Common myeloid progenitor, CD34-positive (primary cell): ENCODE results near the gene IER3.

ENCODE experiments used
- CTCF ChIA-PET: fragments of 350-600 bp; sonication (Branson Sonifier 250); formaldehyde crosslinking; loops from one replicate; lab custom pipeline; 2021; ENCODE audit warnings: antibody characterized with exemption; lab: Charles Lee
- POLR2A ChIA-PET: fragments of 350-600 bp; sonication (Branson Sonifier 250); formaldehyde crosslinking; loops from one replicate; lab custom pipeline; 2021; ENCODE audit warnings: antibody characterized with exemption; lab: Charles Lee
- DNase-seq, 3 donors: peaks; one replicate each; pipeline versions ENCODE4 v3.0.0 to v3.0.0-alpha.2; 2013
- H3K27ac ChIP-seq, 2 experiments: 1 replicate in 1 of 2; 2 replicates in 1 of 2; pipeline ENCODE4 v1.7.0; 2013; ENCODE audit warnings: inconsistent platforms in 2 of 2, low read length in 2 of 2, mild to moderate bottlenecking in 2 of 2, low read depth in 1 of 2, moderate library complexity in 1 of 2; ENCODE audit not compliant: severe bottlenecking in 2 of 2, insufficient read depth in 1 of 2, poor library complexity in 1 of 2
- H3K27me3 ChIP-seq, 5 experiments: replicated peaks in 2 of 5; 1 replicate in 3 of 5; 2 replicates in 2 of 5; pipeline versions ENCODE4 v1.6.1 to v1.7.0; 2013; ENCODE audit warnings: low read length in 4 of 5, mild to moderate bottlenecking in 2 of 5, moderate library complexity in 2 of 5, inconsistent platforms in 1 of 5; ENCODE audit not compliant: insufficient read depth in 5 of 5, control insufficient read depth in 4 of 5
- H3K36me3 ChIP-seq, 4 experiments: 1 replicate in 2 of 4; 2 replicates in 2 of 4; pipeline versions ENCODE4 v1.6.1 to v1.7.0; 2013; ENCODE audit warnings: low read length in 3 of 4, control low read depth in 1 of 4, mild to moderate bottlenecking in 1 of 4; ENCODE audit not compliant: control insufficient read depth in 4 of 4, insufficient read depth in 4 of 4
- H3K4me1 ChIP-seq, 4 experiments: 1 replicate in 3 of 4; 2 replicates in 1 of 4; pipeline versions ENCODE4 v1.6.1 to v1.7.1; 2013; ENCODE audit warnings: low read length in 3 of 4, mild to moderate bottlenecking in 3 of 4, control low read depth in 1 of 4, inconsistent platforms in 1 of 4, moderate library complexity in 1 of 4; ENCODE audit not compliant: control insufficient read depth in 4 of 4, insufficient read depth in 4 of 4; ENCODE audit errors: control extremely low read depth in 1 of 4
- H3K4me3 ChIP-seq, 7 experiments: 1 replicate in 4 of 7; 2 replicates in 3 of 7; pipeline versions ENCODE4 v1.5.1 to v1.7.0; 2013; ENCODE audit warnings: mild to moderate bottlenecking in 7 of 7, low read length in 6 of 7, moderate library complexity in 6 of 7, inconsistent platforms in 2 of 7, low read depth in 2 of 7, control low read depth in 1 of 7; ENCODE audit not compliant: insufficient read depth in 4 of 7, control insufficient read depth in 1 of 7; ENCODE audit errors: extremely low read depth in 1 of 7
- H3K9me3 ChIP-seq, 5 experiments: 1 replicate in 4 of 5; 2 replicates in 1 of 5; pipeline versions ENCODE4 v1.6.1 to v1.7.1; 2013; ENCODE audit warnings: low read length in 4 of 5, mild to moderate bottlenecking in 2 of 5, inconsistent platforms in 1 of 5, low read depth in 1 of 5, moderate library complexity in 1 of 5; ENCODE audit not compliant: control insufficient read depth in 4 of 5, insufficient read depth in 2 of 5; ENCODE audit errors: control extremely low read depth in 1 of 5
- WGBS: methylation state at CpG from one replicate; pipeline ENCODE4 v1.1.5; 2013; ENCODE audit not compliant: insufficient coverage; 5-methylcytosine and 5-hydroxymethylcytosine counted together

IER3 gene

GRCh38 chr6:30716879-30717128 lies 27.5 kb downstream of the IER3 start:
- H3K27me3 ChIP-seq = no peaks in the 10 kb centered on the region
- peaks cover 4 to 34% (median 21%) of the 10 kb centered on the region in 4 experiments for H3K36me3 ChIP-seq
- ChIA-PET POLR2A (interaction anchor here (1.0 to 1.2 kb wide), 3 partner anchors 13 to 38 kb away, joined by 4 to 15 read pairs (median 5); no protein-coding TSS in a partner anchor), CTCF (interaction anchor here (0.6 to 30.1 kb wide), 8 partner anchors 10 to 39 kb away, joined by 3 to 622 read pairs (median 4); partner anchors contain the start of genes DHX16 and NRM)
- peaks cover 13 to 48% (median 28%) of the 10 kb centered on the region in 4 experiments for H3K4me1 ChIP-seq
- whole genome bisulfite sequencing = 2% methylated on average over 6 of the region's 8 CpGs
- no peaks in the 10 kb centered on the region for H3K9me3 ChIP-seq
- DNase-seq = no peak
- peak overlapping the region; percentile 86 to 94 for H3K27ac ChIP-seq
- peak overlapping the region; percentile 52 to 93 (median 82) for H3K4me3 ChIP-seq

- ChIA-PET CTCF (interaction anchor here (30.1 kb wide), 1 partner anchor 37 kb away, joined by 622 read pairs; the partner anchor contains the start of gene DHX16), POLR2A (no interaction called here)
- WGBS = no CpG with 5 or more reads among the region's 1 CpG
- no peak for DNase-seq
- Histone ChIP-seq H3K9me3 (no peaks in the 10 kb centered on the region), H3K27ac (no peak overlapping the region), H3K36me3 (peaks cover 7 to 47% (median 35%) of the 10 kb centered on the region in 4 experiments), H3K4me3 (no peak overlapping the region), H3K27me3 (no peaks in the 10 kb centered on the region), H3K4me1 (peaks cover 7 to 43% (median 20%) of the 10 kb centered on the region in 4 experiments)
Observed at GRCh38 chr6:30714263-30714662, 30.1 kb downstream of the IER3 start.

- no peak overlapping the region for H3K4me3 ChIP-seq
- no peaks in the 10 kb centered on the region for H3K9me3 ChIP-seq
- WGBS = 95% methylated on average over 7 of the region's 7 CpGs
- H3K4me1 ChIP-seq = peaks cover 4 to 26% (median 8%) of the 10 kb centered on the region in 4 experiments
- ChIA-PET POLR2A (interaction anchor here (1.1 kb wide), 2 partner anchors 9 to 30 kb away, joined by 4 to 5 read pairs; no protein-coding TSS in a partner anchor), CTCF (interaction anchor here (0.6 to 30.1 kb wide), 7 partner anchors 9 to 35 kb away, joined by 3 to 622 read pairs (median 4); partner anchors contain the start of gene DHX16)
- no peaks in the 10 kb centered on the region for H3K27me3 ChIP-seq
- no peak for DNase-seq
- H3K27ac ChIP-seq = peak overlapping the region in 1 of 2 experiments; percentile 36
- H3K36me3 ChIP-seq = peaks cover 11 to 55% (median 46%) of the 10 kb centered on the region in 4 experiments
Observed at GRCh38 chr6:30712441-30712945, 31.9 kb downstream of the IER3 start.

GRCh38 chr6:30711758-30712380 lies 32.5 kb downstream of the IER3 start:
- Histone ChIP-seq H3K9me3 (no peaks in the 10 kb centered on the region), H3K4me3 (no peak overlapping the region), H3K4me1 (peaks cover 4 to 25% (median 7%) of the 10 kb centered on the region in 4 experiments), H3K27ac (no peak overlapping the region), H3K27me3 (no peaks in the 10 kb centered on the region), H3K36me3 (peaks cover 14 to 61% (median 50%) of the 10 kb centered on the region in 4 experiments)
- ChIA-PET CTCF (interaction anchor here (0.6 to 30.1 kb wide), 6 partner anchors 10 to 35 kb away, joined by 3 to 622 read pairs (median 4); partner anchors contain the start of gene DHX16), POLR2A (interaction anchor here (1.1 kb wide), 1 partner anchor 8 kb away, joined by 5 read pairs; no protein-coding TSS in a partner anchor)
- WGBS = 100% methylated on average over 1 of the region's 1 CpG
- DNase-seq = peak in 2 of 3 donors; percentile 63 to 70

GRCh38 chr6:30709101-30709868 lies 35.1 kb downstream of the IER3 start:
- POLR2A ChIA-PET = interaction anchor here (0.6 to 0.7 kb wide), 2 partner anchors 22 to 27 kb away, joined by 3 to 4 read pairs; no protein-coding TSS in a partner anchor
- CTCF ChIA-PET = interaction anchor here (0.6 to 30.1 kb wide), 5 partner anchors 10 to 32 kb away, joined by 3 to 622 read pairs (median 5); partner anchors contain the start of genes DHX16 and NRM

GRCh38 chr6:30707281-30707850 lies 37.0 kb downstream of the IER3 start:
- Histone ChIP-seq H3K4me3 (no peak overlapping the region), H3K27me3 (no peaks in the 10 kb centered on the region), H3K36me3 (peaks cover 19 to 69% (median 56%) of the 10 kb centered on the region in 4 experiments), H3K9me3 (no peaks in the 10 kb centered on the region), H3K4me1 (peaks cover 0 to 9% (median 0%) of the 10 kb centered on the region in 4 experiments), H3K27ac (no peak overlapping the region)
- WGBS = 93% methylated on average over 4 of the region's 6 CpGs
- POLR2A ChIA-PET = interaction anchor here (0.6 kb wide), 1 partner anchor 28 kb away, joined by 3 read pairs; no protein-coding TSS in a partner anchor
- CTCF ChIA-PET = interaction anchor here (0.9 to 30.1 kb wide), 2 partner anchors 10 to 30 kb away, joined by 3 to 622 read pairs; partner anchors contain the start of genes DHX16 and MDC1
- DNase-seq = no peak

More at GRCh38 chr6:30709101-30709868, 35.1 kb downstream of the IER3 start:
- peaks cover 0 to 13% (median 0%) of the 10 kb centered on the region in 4 experiments for H3K4me1 ChIP-seq
- no peak overlapping the region for H3K27ac ChIP-seq
- no peaks in the 10 kb centered on the region for H3K9me3 ChIP-seq
- H3K27me3 ChIP-seq = no peaks in the 10 kb centered on the region
- H3K36me3 ChIP-seq = peaks cover 14 to 73% (median 58%) of the 10 kb centered on the region in 4 experiments
- WGBS = no CpG with 5 or more reads among the region's 2 CpGs
- DNase-seq = no peak
- no peak overlapping the region for H3K4me3 ChIP-seq
